Tibial nerve (tissue), 3 donors: ENCODE measurements around the gene RYK.

Experiments
- CTCF ChIP-seq, 5 experiments: fragments of 200-600 bp in 3 of 5; fragments of 450-650 bp in 2 of 5; sonication (generic) in 3 of 5; IDR thresholded peaks; one replicate each; pipeline ENCODE4 v1.5.1; 2016 to 2019; ENCODE audit warnings: antibody characterized with exemption in 5 of 5, mild to moderate bottlenecking in 3 of 5, moderate library complexity in 2 of 5
- POLR2A ChIP-seq, 2 donors: fragments of 450-650 bp; IDR thresholded peaks; one replicate each; pipeline ENCODE4 v1.6.1; 2017; ENCODE audit warnings: antibody characterized with exemption in 2 of 2, mild to moderate bottlenecking in 2 of 2, moderate library complexity in 2 of 2

GRCh38 chr3:134149286-134149685 is 101.4 kb downstream of the RYK start:
- no peak for TF ChIP-seq CTCF (IDR thresholded peaks at IDR 0.05)
- TF ChIP-seq POLR2A (IDR thresholded peaks at IDR 0.05), result no peak
